ENCODE measurements around the gene PEAK1.

The PEAK1 gene, protein sequence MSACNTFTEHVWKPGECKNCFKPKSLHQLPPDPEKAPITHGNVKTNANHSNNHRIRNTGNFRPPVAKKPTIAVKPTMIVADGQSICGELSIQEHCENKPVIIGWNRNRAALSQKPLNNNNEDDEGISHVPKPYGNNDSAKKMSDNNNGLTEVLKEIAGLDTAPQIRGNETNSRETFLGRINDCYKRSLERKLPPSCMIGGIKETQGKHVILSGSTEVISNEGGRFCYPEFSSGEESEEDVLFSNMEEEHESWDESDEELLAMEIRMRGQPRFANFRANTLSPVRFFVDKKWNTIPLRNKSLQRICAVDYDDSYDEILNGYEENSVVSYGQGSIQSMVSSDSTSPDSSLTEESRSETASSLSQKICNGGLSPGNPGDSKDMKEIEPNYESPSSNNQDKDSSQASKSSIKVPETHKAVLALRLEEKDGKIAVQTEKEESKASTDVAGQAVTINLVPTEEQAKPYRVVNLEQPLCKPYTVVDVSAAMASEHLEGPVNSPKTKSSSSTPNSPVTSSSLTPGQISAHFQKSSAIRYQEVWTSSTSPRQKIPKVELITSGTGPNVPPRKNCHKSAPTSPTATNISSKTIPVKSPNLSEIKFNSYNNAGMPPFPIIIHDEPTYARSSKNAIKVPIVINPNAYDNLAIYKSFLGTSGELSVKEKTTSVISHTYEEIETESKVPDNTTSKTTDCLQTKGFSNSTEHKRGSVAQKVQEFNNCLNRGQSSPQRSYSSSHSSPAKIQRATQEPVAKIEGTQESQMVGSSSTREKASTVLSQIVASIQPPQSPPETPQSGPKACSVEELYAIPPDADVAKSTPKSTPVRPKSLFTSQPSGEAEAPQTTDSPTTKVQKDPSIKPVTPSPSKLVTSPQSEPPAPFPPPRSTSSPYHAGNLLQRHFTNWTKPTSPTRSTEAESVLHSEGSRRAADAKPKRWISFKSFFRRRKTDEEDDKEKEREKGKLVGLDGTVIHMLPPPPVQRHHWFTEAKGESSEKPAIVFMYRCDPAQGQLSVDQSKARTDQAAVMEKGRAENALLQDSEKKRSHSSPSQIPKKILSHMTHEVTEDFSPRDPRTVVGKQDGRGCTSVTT (N-terminal part only)

DNA sequence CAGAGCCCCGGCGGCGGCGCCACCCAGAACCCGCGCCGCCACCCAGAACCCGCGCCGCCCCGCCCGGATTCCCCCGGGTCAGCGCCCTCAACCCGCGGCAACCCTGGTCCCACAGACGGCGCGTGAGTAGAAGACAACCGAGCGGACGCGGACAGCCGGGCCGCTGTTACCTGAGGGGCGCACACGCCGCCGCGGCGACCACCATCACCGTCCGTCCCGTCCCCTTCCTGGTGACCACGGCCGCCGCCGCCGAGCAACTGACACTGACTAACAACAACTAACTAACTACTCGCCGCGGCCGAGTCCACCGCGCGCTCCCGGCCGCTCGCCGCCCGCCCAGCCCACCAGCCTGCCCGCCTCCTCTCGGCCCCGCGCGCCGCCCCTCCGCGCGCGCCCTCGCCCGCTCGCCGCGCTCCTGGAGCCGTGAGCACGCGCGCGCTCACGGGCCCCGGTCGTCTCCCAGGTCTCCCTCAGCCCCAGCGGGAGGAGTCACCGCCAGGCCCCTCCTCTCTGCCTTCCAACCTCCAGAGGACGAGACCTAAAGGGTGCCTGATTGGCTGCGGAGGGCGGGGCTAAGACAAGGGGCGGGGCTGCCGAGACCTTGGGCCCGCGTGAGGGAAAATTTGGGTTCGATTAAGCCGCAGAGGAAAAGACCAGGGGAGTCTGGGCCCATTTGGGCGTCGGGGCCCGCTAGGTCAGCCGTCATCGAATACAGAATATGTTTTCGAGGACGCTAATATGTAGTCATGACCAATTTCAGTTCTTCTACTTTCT lies at the start of gene PEAK1:
PEAK1 (minus strand) TSS at position 269 of the 774 bp plus-strand sequence. CDS start 238,178 bp downstream, outside the sequence.
- peak; percentile 99 for DNase-seq

DNA sequence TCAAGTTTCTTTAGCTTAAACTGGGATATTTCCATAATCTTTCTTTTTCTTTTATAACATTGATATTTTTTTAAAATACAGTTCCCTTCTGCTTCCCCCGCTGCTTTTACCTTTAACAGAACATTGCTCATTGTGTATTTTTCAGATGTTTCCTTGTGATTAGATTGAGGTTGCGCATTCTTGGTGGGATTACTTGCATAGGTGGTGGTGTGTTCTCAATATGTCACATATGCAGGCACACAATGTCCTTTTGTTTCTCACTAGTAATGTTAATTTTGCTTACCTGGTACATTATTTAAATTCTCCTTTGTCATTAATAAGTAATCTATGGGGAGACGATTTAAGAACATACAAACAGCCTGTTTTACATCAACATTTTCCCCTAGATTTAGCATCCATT lies 49.0 kb upstream of the PEAK1 start:
- no peak for DNase-seq

DNA sequence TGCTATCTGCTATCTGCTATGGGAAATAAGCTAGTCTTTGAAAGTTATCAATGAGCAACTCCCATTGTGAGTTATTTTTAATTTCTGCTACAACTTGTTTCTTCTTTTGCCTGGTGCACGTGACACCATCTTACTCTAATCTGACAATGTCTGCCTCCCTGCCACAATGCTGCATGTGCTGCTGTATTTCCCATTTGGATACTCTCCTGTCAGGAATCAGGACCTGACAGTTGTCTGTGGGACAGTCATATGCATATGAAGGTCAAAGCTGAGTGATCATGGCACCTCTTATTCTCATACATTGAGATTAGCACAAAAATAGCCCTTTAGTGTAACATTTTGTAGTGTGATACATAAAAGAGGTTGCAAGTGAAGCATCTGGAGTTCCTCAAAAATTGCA lies 46.6 kb upstream of the PEAK1 start:
- no peak for DNase-seq

DNA sequence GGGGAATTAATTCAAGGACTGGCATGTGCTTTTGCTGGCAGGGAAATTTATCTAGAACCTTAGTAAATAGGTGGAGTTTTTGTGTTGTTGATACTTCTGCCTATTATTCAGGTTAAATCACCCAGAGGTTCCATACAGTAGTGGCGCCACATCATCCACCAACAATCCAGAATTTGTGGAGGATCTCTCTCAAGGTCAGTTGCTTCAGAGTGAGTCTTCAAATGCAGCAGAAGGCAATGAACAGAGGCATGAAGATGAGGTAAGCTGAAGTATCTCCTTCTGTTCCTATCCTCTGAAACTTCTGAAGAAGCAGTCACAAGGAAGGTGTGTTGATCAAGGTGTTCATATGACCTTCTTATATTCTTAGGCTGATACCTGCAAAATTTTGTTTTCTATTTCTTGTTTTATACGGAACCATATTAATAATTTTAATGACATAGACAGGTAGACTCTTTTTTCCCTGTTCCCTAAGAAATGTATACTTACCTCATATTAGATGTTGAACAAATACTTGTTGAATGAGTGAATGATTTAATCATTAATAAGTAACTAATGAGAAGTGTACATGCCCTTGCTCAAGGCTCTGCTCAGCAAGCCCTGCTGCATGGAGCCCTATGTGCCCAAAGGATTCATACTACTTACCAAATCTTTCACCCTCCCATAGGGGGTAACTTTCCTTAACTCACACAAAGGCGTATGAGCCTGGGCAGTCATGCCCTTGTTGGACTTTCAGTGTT lies 44.4 kb upstream of the PEAK1 start:
- DNase-seq: no peak

DNA sequence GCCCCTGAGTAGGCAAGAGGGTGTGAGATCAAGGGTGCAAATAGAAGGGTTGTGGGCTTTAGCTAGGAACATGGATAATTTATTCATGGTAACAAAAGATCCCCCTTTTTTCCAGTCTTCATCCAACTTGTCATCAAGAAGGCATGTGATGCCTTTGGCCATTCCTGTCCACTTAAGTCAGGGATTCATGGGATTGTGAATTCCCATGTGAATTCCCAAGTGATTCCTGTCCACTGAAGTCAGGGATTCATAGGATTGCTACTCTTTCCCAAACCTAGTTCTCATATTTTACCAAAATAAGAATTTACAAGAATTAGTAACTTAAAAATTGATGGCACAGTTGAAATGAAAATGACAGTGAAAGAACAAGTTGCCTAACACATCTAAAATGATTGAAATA lies 41.6 kb upstream of the PEAK1 start:
- no peak for DNase-seq

DNA sequence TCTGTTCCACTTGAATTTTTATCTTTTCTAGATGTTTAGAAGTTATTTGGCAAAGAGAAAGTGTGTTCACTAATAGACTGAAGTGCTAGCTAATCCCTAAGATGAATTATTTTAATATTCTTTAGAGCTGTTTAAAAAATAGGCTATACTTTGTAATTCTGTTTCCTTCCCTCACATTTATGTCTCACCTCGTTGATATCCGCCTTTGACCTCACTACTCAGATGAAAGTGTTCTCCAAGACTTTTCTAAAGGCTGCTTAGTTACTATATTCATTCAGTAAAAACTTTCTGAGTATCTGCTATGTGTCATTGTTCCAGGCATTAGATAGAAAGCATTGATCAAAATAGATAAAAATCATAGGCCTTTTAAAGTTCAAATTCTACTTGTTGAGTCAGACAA lies 39.1 kb upstream of the PEAK1 start:
- DNase-seq: no peak

DNA sequence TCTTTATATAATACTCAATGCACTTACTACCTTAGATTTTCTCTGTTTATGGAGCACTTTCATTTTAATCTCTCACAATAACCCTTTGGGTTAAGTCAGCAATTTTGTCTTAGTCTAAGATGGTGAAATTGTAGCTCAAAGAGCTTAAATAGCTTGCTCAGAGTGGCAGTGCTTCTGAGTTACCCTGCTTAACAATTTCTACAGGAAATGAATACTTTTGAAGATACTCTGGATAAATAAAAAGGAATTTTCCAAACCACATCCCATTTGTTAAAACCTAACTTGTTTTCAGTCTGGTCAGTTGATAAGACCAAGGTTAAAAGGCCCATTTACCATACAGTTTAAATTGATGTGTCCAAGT lies 38.0 kb upstream of the PEAK1 start:
- no peak for DNase-seq

DNA sequence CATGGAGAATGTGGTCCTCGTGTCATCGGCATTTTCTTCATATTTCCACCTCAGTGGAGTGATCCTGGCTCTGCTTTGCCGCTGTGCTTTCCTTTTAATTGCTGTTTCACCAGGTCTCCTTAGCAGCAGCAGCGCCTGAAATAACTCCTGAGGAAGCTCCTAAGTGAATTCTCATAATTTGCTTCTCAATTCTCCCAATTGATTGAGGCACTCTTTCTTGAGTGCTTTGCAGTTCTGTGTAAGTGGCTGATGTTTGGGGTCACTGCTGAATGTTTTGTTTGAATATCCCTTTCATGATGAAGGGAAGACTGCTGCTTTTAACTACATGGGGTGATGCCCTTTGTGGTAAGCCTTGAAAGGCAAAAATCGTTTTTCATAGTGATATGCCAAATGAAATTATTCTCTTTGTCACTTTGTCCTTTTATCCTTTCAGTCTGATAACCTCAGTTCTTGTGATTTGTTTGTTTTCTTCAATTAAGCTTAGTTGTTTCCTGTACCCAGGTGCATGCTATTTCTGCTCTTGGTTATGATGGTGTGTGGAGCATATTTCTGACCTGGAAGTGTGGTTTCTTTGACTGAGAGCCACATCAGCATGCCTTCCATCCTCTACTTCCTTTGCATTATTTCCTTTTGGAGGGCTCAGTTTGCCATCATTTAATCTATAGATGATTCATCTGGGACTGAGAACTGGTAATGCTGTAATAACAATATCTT lies 37.4 kb upstream of the PEAK1 start:
- no peak for DNase-seq

DNA sequence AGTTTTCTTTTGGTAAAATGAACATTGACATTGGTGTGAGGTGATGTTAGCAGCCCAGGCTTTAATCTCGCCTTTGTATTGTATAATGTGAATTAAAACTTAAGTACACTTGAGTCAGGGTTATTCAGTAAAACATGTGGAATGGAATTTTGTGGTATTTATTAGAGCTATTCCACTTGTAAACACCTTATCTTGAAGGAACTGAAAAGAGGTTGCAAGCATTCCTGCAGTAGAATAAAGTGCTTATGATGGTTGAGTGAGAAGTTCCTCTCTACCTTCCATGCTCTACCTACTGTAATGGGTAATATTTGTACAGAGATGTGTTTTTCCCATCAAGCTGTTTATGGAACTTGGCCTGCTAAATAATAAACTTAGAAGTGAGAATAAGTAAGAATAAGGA lies 36.8 kb upstream of the PEAK1 start:
- no peak for DNase-seq

DNA sequence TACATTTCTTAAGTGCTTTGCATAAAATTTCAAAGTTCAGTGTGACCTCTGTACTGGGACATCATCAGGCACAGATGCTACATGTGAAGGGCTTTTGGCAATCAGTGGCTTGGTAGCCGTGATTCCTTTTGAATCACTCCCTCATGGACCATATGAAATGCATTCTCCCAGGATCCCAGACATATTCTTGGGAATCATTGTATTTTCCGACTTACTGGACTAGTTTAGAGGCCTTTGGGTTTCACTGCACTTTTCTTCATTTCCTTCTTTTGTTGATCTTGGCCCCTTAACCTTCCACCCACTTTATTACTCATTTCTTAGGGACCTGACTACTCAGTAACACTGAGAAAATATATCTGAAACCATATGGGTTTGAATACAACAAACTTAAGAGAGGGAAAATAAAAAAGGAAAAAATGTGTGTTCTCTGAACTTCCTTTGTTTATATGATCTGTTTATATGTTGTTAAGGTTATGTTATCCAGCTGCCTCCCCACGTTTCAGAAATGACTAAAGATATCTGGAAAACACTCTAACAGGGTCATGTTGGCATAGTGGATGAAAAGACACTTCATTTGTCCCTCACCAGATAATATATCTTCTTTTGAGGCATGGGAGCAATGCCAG lies 35.9 kb upstream of the PEAK1 start:
- DNase-seq: no peak

DNA sequence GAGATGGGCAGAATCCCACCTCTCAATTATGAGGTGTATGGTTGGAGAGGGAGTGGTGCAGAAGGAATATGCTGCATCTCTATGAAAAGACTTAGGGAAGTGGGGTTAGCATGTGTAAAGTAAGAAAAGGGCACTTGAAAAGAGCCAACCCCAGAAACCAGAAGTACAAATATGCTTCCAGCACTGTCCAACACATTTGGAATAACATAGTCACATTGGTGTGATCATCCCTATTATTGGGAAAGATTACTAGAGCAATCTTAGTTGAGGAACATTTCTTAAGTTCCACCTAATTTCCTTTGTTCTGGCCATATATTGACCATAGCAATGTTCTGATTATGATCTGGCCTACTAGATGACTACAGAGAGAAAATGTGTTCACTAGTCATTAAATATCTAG lies 35.0 kb upstream of the PEAK1 start:
- DNase-seq: no peak

DNA sequence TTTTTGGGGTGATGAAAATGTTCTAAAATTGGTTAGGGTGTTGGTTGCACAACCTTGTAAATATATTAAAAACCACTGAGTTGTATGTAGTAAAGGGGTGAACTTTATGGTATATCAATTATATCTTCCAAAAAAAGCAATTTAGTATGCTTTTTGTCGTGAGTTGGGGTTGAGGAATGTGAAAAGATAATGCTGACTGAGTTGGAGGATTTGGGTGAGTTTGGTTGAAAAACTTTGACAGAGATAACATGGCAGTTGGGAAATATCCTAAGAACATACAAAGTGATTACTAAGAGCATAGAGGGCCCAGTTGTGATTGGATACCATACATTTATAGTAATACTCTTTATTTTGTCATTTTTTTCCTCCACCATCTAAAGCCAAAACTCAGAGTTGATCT lies 34.4 kb upstream of the PEAK1 start:
- DNase-seq: no peak

DNA sequence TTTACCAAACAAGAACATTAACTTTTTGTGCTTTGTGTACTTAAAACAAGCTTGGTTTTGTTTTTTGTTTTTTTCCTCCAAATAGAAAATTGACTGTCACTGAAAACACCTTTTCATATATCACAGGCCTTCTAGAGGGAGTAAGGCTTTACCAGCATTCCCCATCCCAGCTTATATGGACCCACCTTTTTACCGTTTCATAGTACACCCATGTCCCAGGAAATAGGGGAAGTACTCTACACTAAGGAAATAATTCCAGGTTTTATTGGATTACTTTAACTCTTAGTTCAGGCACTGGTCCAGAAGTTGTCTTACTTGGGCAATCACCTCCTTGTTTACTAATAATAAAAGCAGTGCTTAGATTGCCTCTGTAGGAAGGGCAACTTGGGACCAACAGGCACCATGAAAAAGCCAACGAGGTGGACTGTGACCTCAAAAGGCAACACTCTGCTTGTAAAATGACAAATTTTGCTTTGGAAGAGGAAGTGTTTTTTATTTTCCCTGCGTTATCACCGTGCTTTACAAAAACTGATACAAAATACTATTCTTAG lies 27.0 kb upstream of the PEAK1 start:
- DNase-seq: no peak

DNA sequence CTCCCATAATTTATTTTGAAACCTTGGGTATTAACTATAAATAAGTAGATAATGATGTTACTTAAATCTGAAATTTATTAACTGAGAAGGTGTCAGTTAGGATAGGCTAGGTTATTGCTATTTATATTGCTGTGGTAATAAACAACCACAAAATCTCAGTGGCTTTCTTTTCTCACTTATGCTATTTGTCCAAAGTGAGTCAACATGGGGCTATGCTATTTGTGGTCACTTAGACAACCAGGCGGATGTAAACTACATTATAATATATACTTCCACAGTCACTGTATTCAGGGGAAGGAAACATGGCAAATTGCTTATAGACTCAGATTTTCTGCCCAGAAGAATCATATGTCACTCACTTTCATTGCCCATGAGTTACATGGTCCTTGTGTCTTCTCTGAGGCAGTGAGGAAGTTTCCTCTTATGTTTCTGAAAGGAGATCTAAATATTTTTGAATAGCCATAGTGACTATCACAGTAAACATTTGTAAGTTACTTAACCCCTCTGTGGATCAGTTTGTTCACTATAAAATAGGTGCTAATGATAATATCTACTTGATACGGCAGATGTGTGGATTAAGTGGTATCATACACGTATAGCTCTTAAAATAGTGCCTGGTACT lies 20.6 kb upstream of the PEAK1 start:
- no peak for DNase-seq

DNA sequence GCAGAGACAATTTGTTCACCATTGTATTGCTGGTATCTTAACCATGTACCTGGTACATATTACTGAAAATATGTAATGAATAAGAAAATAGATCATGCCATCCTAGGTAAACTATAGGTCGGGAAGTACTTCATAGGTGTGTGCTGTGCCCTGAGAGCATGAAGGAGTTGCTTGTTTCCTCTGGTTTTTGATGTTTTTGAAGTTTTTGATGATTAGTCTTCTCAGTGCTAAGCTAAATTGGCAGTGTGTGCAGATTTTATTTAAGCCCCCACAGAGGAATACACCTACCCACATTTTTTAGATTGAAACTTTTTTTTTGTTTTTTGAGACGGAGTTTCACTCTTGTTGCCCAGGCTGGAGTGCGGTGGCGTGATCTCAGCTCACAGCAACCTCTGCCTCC lies 17.4 kb upstream of the PEAK1 start:
- DNase-seq: no peak

DNA sequence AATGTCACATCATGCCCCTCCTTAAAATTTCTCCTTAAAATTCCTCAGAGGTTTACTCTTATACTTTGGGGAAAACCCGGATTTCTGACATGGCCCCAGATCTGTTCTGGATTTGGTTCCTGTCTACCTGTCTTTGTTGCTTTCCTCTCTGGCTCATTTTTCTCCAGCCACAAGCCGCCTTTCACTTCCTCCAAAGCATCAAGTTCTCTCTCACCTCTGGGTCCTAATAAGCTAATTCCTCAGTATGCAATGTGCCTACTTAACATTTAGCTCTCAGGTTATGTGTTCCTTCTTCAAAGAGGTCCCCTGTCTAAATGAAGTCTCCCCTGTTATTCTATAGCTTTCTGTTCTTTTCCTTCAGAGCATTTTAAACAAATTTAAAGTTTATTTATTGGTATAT lies 16.9 kb upstream of the PEAK1 start:
- no peak for DNase-seq

DNA sequence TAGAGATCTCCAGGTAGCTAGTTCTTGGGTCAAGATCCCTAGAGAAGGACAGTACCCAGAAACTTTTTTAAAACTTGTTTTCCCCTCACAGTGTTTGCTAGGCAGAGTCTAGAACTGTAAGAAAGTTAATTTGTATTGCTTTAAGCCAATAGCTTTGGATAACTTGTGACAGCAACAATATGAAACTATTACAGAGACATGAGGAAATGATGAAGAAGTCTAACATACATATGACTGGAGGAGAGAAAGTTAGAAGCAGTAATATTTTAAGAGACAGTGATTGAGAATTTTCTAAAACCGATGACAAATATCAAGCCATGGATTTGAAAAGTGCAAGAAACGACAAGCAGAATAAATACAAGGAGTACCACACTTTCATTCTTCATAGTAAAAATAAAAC lies 10.7 kb upstream of the PEAK1 start:
- DNase-seq: no peak

DNA sequence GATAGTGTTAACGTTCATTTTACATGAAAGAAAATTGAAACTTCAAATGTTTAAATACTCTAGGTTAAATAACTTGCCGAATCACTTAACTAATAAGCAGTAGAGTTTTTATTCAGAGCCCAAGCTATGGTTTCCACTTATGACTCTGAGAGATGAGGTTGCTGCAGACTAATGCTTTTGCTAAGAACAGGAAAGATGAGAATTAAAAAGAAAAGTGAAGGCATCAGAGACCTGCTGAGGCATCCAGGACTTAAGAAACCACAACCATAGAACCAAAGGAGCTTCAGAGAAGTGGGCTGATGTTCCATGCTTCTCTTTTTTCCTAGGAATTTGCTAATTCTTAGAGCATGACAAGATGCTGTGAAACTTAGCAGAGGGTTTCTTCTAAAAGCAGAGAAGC lies 10.3 kb upstream of the PEAK1 start:
- no peak for DNase-seq

DNA sequence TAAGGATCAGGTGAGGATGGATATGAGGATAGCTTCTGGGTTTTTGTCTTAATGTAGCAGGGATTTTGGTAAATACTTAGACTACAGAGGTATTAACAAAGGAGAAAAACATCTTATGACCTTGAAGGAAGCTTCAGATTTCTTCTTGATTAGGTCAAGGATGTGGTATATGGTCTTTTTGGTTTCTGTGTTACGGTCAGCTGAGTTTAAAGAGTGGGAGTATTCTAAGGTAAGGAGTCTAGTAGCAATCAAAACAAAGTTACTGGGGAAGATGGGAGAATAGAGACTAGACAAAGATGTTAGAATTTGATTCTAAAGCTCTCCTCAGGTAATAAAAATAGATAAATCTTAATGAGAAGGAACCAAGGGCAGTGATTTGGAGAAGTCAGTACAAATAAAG lies 7.0 kb upstream of the PEAK1 start:
- no peak for DNase-seq

DNA sequence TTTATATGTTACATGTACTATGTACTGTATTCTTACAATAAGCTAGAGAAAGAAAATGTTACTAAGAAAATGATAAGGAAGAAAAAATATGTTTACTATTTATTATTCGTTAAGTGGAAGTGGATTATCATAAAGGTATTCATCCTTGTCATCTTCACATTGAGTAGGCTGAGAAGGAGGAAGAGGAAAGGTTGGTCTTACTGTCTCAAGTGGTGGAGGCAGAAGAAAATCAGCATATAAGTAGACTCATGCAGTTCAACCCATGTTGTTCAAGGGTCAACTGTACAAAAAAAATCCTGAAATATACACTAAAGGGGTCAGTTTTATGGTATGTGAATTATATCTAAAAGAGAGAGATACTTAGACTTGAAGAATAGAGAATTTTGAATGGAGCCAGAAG lies 6.5 kb upstream of the PEAK1 start:
- no peak for DNase-seq
